ENCODE measurements around the gene SAC3D1. TPM values are rescaled to one million over a fixed set of nuclear protein-coding genes. Genes with fewer than 3 reads are reported as not detected.

The SAC3D1 gene
- total RNA-seq, 1 donor from 2014 or later = 5.7 TPM

- ATAC-seq (no peak), DNase-seq (ENCODE audit: low spot score) (no peak)
These were observed 45.8 kb downstream of the SAC3D1 start for GRCh38 chr11:65086809-65087208.

- no peak for DNase-seq (ENCODE audit: low spot score)
These were observed 46.2 kb downstream of the SAC3D1 start for GRCh38 chr11:65087216-65087615.

GRCh38 chr11:65087827-65088226 is 46.8 kb downstream of the SAC3D1 start:
- DNase-seq (ENCODE audit: low spot score) (no peak), ATAC-seq (no peak)

More at GRCh38 chr11:65087216-65087615, 46.2 kb downstream of the SAC3D1 start:
- no peak for ATAC-seq

- ATAC-seq (no peak), DNase-seq (ENCODE audit: low spot score) (no peak)
These were observed 48.6 kb downstream of the SAC3D1 start for GRCh38 chr11:65089621-65090020.

GRCh38 chr11:65090628-65091027 is 49.6 kb downstream of the SAC3D1 start:
- no peak for ATAC-seq

More at GRCh38 chr11:65090628-65091027, 49.6 kb downstream of the SAC3D1 start:
- DNase-seq (ENCODE audit: low spot score) = no peak

Other genes with a start within 250 kb of the SAC3D1 start
- gene MAP4K2, start 238.0 kb upstream of the SAC3D1 start, total RNA-seq = 6.6 TPM
- gene MEN1, start 230.7 kb upstream of the SAC3D1 start, total RNA-seq = 24.0 TPM
- 1.2 TPM for gene CDC42BPG, start 196.6 kb upstream of the SAC3D1 start, total RNA-seq
- 29.9 TPM for gene EHD1, start 162.6 kb upstream of the SAC3D1 start, total RNA-seq
- 34.0 TPM for gene ATG2A, start 124.0 kb upstream of the SAC3D1 start, total RNA-seq
- 9.1 TPM for gene PPP2R5B, start 116.5 kb upstream of the SAC3D1 start, total RNA-seq
- 0.25 TPM for gene GPHA2, start 105.3 kb upstream of the SAC3D1 start, total RNA-seq
- gene MAJIN, start 69.1 kb upstream of the SAC3D1 start, total RNA-seq = not detected
- gene BATF2, start 44.2 kb upstream of the SAC3D1 start, total RNA-seq = 2.4 TPM
- gene ARL2, start 27.1 kb upstream of the SAC3D1 start, total RNA-seq = 8.9 TPM
- 8.8 TPM for gene SNX15, start 13.8 kb upstream of the SAC3D1 start, total RNA-seq
- gene NAALADL1, start 17.3 kb downstream of the SAC3D1 start, total RNA-seq = 0.78 TPM
- gene CDCA5, start 42.8 kb downstream of the SAC3D1 start, total RNA-seq = 0.75 TPM
- 18.4 TPM for gene ZFPL1, start 43.0 kb downstream of the SAC3D1 start, total RNA-seq
- 55.1 TPM for gene VPS51, start 55.0 kb downstream of the SAC3D1 start, total RNA-seq
- 97.6 TPM for gene TM7SF2, start 70.7 kb downstream of the SAC3D1 start, total RNA-seq
- gene ZNHIT2, start 76.5 kb downstream of the SAC3D1 start, total RNA-seq = 8.8 TPM
- gene FAU, start 80.9 kb downstream of the SAC3D1 start, total RNA-seq = 430 TPM
- gene MRPL49, start 81.1 kb downstream of the SAC3D1 start, total RNA-seq = 31.3 TPM
- 110 TPM for gene SYVN1, start 93.3 kb downstream of the SAC3D1 start, total RNA-seq
- gene SPDYC, start 129.0 kb downstream of the SAC3D1 start, total RNA-seq = 1.2 TPM
- 81.0 TPM for gene CAPN1, start 140.7 kb downstream of the SAC3D1 start, total RNA-seq
- 3.3 TPM for gene POLA2, start 220.8 kb downstream of the SAC3D1 start, total RNA-seq

Data from left lobe of liver (tissue), 2 donors.